SK-N-SH (cell line): ENCODE results near the gene C16orf74. TPM values are rescaled to one million over a fixed set of nuclear protein-coding genes. Genes with fewer than 3 reads are reported as not detected.

ENCODE experiments used
- CTCF ChIA-PET: fragments of 300-600, 350-600 bp; formaldehyde crosslinking; extraction: SDS; loops from one replicate; lab custom pipeline; 2021; lab: Yijun Ruan, JAX
- POLR2A ChIA-PET: fragments of 350-600 bp; sonication (Branson Sonifier 250); formaldehyde crosslinking; extraction: SDS; loops from one replicate; lab custom pipeline; 2020; ENCODE audit warnings: antibody characterized with exemption, inconsistent platforms; lab: Yijun Ruan, JAX
- DNase-seq: peaks from one replicate; pipeline ENCODE4 v3.0.0; 2012
- H2AFZ ChIP-seq: fragments of 200-600 bp; sonication (generic); 2 replicates; pipeline ENCODE4 v1.8.1; 2016; ENCODE audit warnings: antibody characterized with exemption, mild to moderate bottlenecking, low read depth
- H3F3A ChIP-seq: fragments of 200-600 bp; sonication (generic); replicated peaks from 2 replicates; pipeline ENCODE3; 2016; ENCODE audit warnings: antibody characterized with exemption, mild to moderate bottlenecking; ENCODE audit not compliant: insufficient read depth
- H3K27ac ChIP-seq, 2 experiments: fragments of 200-500 bp in 1 of 2; fragments of 200-600 bp in 1 of 2; sonication (Bioruptor generic) in 1 of 2; sonication (generic), shearing (Covaris generic) in 1 of 2; 2 replicates each; pipeline versions ENCODE4 v1.5.1 to v1.6.1; 2014 to 2016; ENCODE audit warnings: low read depth in 2 of 2, inconsistent platforms in 1 of 2, low read length in 1 of 2, mild to moderate bottlenecking in 1 of 2, mixed read lengths in 1 of 2
- H3K27me3 ChIP-seq: fragments of 200-600 bp; sonication (generic), shearing (Covaris generic); 2 replicates; pipeline ENCODE4 v1.6.1; 2016; ENCODE audit warnings: mixed run types; ENCODE audit not compliant: insufficient read depth
- H3K36me3 ChIP-seq, 2 experiments: fragments of 200-500 bp in 1 of 2; fragments of 200-600 bp in 1 of 2; sonication (Bioruptor generic) in 1 of 2; sonication (generic) in 1 of 2; replicated peaks in 1 of 2; 2 replicates each; pipeline versions ENCODE3 to v1.5.1; 2014 to 2016; ENCODE audit warnings: low read length in 1 of 2, mild to moderate bottlenecking in 1 of 2; ENCODE audit not compliant: insufficient read depth in 2 of 2, control insufficient read depth in 1 of 2
- H3K4me1 ChIP-seq, 2 experiments: fragments of 200-500 bp in 1 of 2; fragments of 200-600 bp in 1 of 2; sonication (Bioruptor generic) in 1 of 2; sonication (generic), shearing (Covaris generic) in 1 of 2; 2 replicates each; pipeline versions ENCODE4 v1.5.1 to v1.6.1; 2014 to 2016; ENCODE audit warnings: low read depth in 1 of 2, low read length in 1 of 2, mixed run types in 1 of 2; ENCODE audit not compliant: insufficient read depth in 2 of 2, control insufficient read depth in 1 of 2
- H3K4me2 ChIP-seq: fragments of 200-600 bp; sonication (generic), shearing (Covaris generic); 2 replicates; pipeline ENCODE4 v1.6.1; 2017; ENCODE audit warnings: mixed run types
- H3K4me3 ChIP-seq, 2 experiments: fragments of 200-500 bp in 1 of 2; fragments of 200-600 bp in 1 of 2; sonication (Bioruptor generic) in 1 of 2; sonication (generic), shearing (Covaris generic) in 1 of 2; 2 replicates each; pipeline versions ENCODE4 v1.5.1 to v1.8.1; 2014 to 2016; ENCODE audit warnings: low read depth in 2 of 2, inconsistent platforms in 1 of 2, low read length in 1 of 2, mild to moderate bottlenecking in 1 of 2, mixed read lengths in 1 of 2, moderate library complexity in 1 of 2
- H3K79me2 ChIP-seq: fragments of 200-600 bp; sonication (generic); 2 replicates; pipeline ENCODE4 v1.8.1; 2017; ENCODE audit warnings: mild to moderate bottlenecking; ENCODE audit not compliant: insufficient read depth
- H3K9ac ChIP-seq: fragments of 200-600 bp; sonication (generic); 2 replicates; pipeline ENCODE4 v1.6.1; 2017; ENCODE audit warnings: mixed run types
- H3K9me2 ChIP-seq: fragments of 200-600 bp; sonication (generic); 2 replicates; pipeline ENCODE4 v1.6.1; 2017; ENCODE audit warnings: mixed run types
- H3K9me3 ChIP-seq: fragments of 200-600 bp; sonication (generic); 2 replicates; pipeline ENCODE4 v1.6.1; 2017; ENCODE audit warnings: mixed run types, mild to moderate bottlenecking, moderate library complexity
- H4K20me1 ChIP-seq: fragments of 200-600 bp; sonication (generic); 2 replicates; pipeline ENCODE4 v1.6.1; 2017; ENCODE audit warnings: mild to moderate bottlenecking, mixed run types; ENCODE audit not compliant: insufficient read depth
- EZH2phosphoT487 ChIP-seq: fragments of 200-600 bp; sonication (generic); IDR thresholded peaks from 2 replicates; pipeline ENCODE4 v1.6.1; 2017; ENCODE audit warnings: low read depth, mixed run types, mild to moderate bottlenecking, antibody characterized with exemption, moderate library complexity, borderline replicate concordance
- FOSL2 ChIP-seq: IDR thresholded peaks from 2 replicates; pipeline ENCODE4 v1.4.0; 2012; ENCODE audit warnings: low read depth, mild to moderate bottlenecking, moderate library complexity, borderline replicate concordance
- FOXJ3 ChIP-seq: sonication (generic); formaldehyde crosslinking; IDR thresholded peaks from 2 replicates; pipeline ENCODE4 v1.5.1; 2020; ENCODE audit warnings: mild to moderate bottlenecking, missing genetic modification reagents
- GATA2 ChIP-seq: sonication (generic); formaldehyde crosslinking; IDR thresholded peaks from 2 replicates; pipeline ENCODE4 v1.5.0; 2020; ENCODE audit warnings: mild to moderate bottlenecking, missing genetic modification reagents
- YY1 ChIP-seq: IDR thresholded peaks from 2 replicates; pipeline ENCODE4 v1.4.0; 2012; ENCODE audit warnings: low read depth, mild to moderate bottlenecking
- WGBS: methylation state at CpG from one replicate; pipeline ENCODE4 v1.1.6; 2017; ENCODE audit warnings: low lambda C conversion rate; 5-methylcytosine and 5-hydroxymethylcytosine counted together
- polyA plus RNA-seq, 3 experiments: library from polyadenylated mRNA; depleted of rRNA; stranded (reverse); fragments of >200 nt; gene quantifications; 2 replicates each; pipeline ENCODE4 v1.2.3, GENCODE V29; 2012
- TF ChIP-seq, protein P1 (sequence below): fragments of 150-350 bp; IDR thresholded peaks from 2 replicates; pipeline ENCODE4 v1.6.1; 2017; ENCODE audit warnings: antibody characterized with exemption, low read length, low read depth, borderline replicate concordance
- TF ChIP-seq, protein P2 (sequence below): IDR thresholded peaks from 2 replicates; pipeline ENCODE4 v1.4.0; 2012; ENCODE audit warnings: low read depth, borderline replicate concordance

The C16orf74 gene
- polyA plus RNA-seq, 1 of the 3 experiments (the other 2 are of a cell fraction) = 27.2 TPM

DNA sequence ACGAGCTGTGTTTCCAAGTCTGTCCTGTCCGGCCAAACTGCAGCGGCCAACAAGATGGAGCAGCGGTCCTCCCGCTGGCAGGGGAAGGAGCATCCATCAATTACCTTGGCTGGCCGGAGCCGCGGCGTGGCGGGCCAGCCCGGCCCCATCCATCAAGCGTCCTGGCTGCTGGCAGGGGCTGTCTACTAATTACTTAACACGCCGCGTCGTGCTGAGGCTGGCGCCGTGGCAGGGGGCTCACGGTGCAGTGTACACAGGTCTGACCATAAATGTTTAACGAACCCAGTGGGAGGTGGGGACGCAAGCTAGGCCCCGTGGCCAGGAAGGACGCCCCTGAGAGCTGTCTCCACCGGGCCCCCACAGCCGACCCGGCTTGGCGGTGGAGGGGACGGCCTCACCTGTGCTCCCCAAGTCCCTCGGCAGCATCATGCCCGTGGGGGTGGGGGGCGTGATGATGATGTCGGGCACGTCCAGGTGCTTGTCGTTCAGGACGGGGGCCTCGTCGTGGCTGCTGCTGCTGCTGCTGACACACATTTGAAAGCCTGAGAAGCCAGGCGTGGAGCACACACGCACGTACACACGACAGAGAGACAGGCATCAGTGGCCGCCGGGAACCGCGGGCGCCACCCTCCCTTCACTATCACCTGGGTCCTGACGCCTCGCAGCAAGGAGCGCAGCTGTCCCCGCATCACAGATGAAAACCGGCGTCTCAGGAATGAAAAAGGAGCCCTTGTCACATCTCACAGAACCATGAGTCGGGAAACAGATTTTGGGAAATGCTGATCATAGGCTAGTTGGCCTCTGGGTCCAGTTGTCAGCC, 40.9 kb downstream of the C16orf74 start:
- H3K27me3 ChIP-seq = no peaks in the 10 kb centered on the region
- no peak overlapping the region for H3K9ac ChIP-seq
- TF ChIP-seq EZH2phosphoT487 (no peak), FOXJ3 (CRISPR knock-in tag) (no peak), FOSL2 (no peak), GATA2 (no peak)
- TF ChIP-seq, protein P1, sequence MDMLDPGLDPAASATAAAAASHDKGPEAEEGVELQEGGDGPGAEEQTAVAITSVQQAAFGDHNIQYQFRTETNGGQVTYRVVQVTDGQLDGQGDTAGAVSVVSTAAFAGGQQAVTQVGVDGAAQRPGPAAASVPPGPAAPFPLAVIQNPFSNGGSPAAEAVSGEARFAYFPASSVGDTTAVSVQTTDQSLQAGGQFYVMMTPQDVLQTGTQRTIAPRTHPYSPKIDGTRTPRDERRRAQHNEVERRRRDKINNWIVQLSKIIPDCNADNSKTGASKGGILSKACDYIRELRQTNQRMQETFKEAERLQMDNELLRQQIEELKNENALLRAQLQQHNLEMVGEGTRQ = no peak
- TF ChIP-seq, protein P2, sequence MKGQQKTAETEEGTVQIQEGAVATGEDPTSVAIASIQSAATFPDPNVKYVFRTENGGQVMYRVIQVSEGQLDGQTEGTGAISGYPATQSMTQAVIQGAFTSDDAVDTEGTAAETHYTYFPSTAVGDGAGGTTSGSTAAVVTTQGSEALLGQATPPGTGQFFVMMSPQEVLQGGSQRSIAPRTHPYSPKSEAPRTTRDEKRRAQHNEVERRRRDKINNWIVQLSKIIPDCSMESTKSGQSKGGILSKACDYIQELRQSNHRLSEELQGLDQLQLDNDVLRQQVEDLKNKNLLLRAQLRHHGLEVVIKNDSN = no peak
- 93% methylated on average over 52 of the region's 53 CpGs for WGBS
- H3K79me2 ChIP-seq = no peaks in the 10 kb centered on the region; the same call in 1 of the 2 replicates
- no peaks in the 10 kb centered on the region for H4K20me1 ChIP-seq
- no peak overlapping the region for H3K4me3 ChIP-seq
- POLR2A ChIA-PET = no interaction called here
- H3K4me1 ChIP-seq = no peaks in the 10 kb centered on the region
- H3K36me3 ChIP-seq = peaks cover 0 to 3% of the 10 kb centered on the region in 2 experiments
- no peaks in the 10 kb centered on the region for H3F3A ChIP-seq
- H3K9me3 ChIP-seq = no peaks in the 10 kb centered on the region
- no peaks in the 10 kb centered on the region for H3K9me2 ChIP-seq
- no peak overlapping the region for H2AFZ ChIP-seq
- no peak overlapping the region for H3K4me2 ChIP-seq
- H3K27ac ChIP-seq = no peak overlapping the region
- CTCF ChIA-PET = interaction anchor here (1.1 to 2.7 kb wide), 6 partner anchors 8 to 434 kb away, joined by 3 to 19 read pairs (median 4); no protein-coding TSS in a partner anchor
- DNase-seq = no peak

DNA sequence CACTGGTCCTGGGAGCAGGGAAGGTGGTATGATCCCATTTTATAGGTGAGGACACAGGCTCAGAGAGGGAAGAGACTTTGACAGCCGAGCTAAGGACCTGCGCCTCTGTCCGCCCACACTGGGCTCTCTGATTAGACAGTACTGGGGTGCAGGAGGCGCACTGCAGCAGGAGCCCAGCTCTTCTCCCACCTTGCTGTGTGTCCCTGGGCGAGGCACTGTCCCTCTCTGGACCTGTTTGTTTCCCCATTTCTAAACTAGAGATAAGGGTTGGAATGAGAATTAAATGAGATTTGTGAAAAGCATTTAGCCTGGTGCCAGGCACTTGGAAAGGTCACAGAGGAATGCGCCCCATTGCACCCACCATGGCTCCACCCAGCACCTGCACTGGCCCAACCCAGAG, 42.6 kb downstream of the C16orf74 start:
- Histone ChIP-seq H3K27ac (no peak overlapping the region), H2AFZ (no peak overlapping the region), H3K36me3 (peaks cover 0 to 3% of the 10 kb centered on the region in 2 experiments), H3K9me2 (no peaks in the 10 kb centered on the region), H3K79me2 (no peaks in the 10 kb centered on the region; the same call in 1 of the 2 replicates), H3F3A (no peaks in the 10 kb centered on the region), H3K27me3 (no peaks in the 10 kb centered on the region)
- DNase-seq = no peak
- CTCF ChIA-PET = interaction anchor here (2.7 kb wide), 1 partner anchor 10 kb away, joined by 19 read pairs; no protein-coding TSS in a partner anchor
- WGBS = 91% methylated on average over 5 of the region's 6 CpGs
- POLR2A ChIA-PET = no interaction called here
- no peak for TF ChIP-seq YY1
- TF ChIP-seq, all 33 proteins: peak for 0
- no peaks in the 10 kb centered on the region for H3K9me3 ChIP-seq
- H3K4me2 ChIP-seq = no peak overlapping the region
- no peak overlapping the region for H3K4me3 ChIP-seq
- H4K20me1 ChIP-seq = no peaks in the 10 kb centered on the region
- no peaks in the 10 kb centered on the region for H3K4me1 ChIP-seq
- H3K9ac ChIP-seq = no peak overlapping the region
